ENCODE data around the gene SPTBN4.

The SPTBN4 gene

GRCh38 chr19:40576585-40577451 is 110.0 kb downstream of the SPTBN4 start, which contains the start of gene SHKBP1:
TSS of gene SHKBP1 (plus strand) at chr19:40576873. CDS start at chr19:40576900, 27 bp downstream.
- ATAC-seq (replicated peaks; ENCODE audit: extremely low read depth, poor library complexity, severe bottlenecking) (peak; percentile 100), DNase-seq (ENCODE audit: low spot score in 2 of 2) (peak; percentile 86 to 91)
- Mint-ChIP-seq H3K4me3 (peak within 1 kb of the TSS; percentile 73), H3K27ac (ENCODE audit: low read depth) (peak within 1 kb of the TSS; percentile 82), H3K4me1 (peaks cover 23% of the 10 kb centered on the region), H3K9me3 (no peaks in the 10 kb centered on the region), H3K27me3 (no peaks in the 10 kb centered on the region), H3K36me3 (ENCODE audit: insufficient read depth) (peaks cover 23% of the 10 kb centered on the region)

- Mint-ChIP-seq H3K4me3 (peak overlapping the region; percentile 73), H3K36me3 (ENCODE audit: insufficient read depth) (peaks cover 31% of the 10 kb centered on the region), H3K27me3 (no peaks in the 10 kb centered on the region), H3K27ac (ENCODE audit: low read depth) (peak overlapping the region; percentile 82), H3K4me1 (peaks cover 29% of the 10 kb centered on the region), H3K9me3 (no peaks in the 10 kb centered on the region)
- DNase-seq (ENCODE audit: low spot score in 2 of 2) (no peak), ATAC-seq (replicated peaks; ENCODE audit: extremely low read depth, poor library complexity, severe bottlenecking) (no peak)
Measured at GRCh38 chr19:40578442-40578908, 111.7 kb downstream of the SPTBN4 start.

DNA sequence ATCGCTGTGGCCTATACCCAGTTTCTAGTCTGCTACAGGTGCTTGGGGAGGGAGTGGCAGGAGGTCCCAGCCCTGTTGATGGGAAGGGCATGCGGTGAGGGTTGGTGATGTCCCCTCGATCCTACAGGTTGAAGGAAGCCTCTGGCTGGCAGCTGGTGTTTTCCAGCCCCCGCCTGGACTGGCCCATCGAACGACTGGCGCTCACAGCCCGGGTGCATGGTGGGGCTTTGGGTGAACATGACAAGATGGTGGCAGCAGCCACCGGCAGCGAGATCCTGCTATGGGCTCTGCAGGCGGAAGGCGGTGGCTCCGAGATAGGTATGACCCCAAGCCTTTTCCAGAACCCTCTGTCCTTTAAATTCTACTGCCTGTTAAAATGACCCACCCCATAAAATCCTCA is 113.8 kb downstream of the SPTBN4 start:
- DNase-seq (ENCODE audit: low spot score in 2 of 2) = no peak
- H3K36me3 Mint-ChIP-seq (ENCODE audit: insufficient read depth) = peaks cover 46% of the 10 kb centered on the region
- no peaks in the 10 kb centered on the region for H3K9me3 Mint-ChIP-seq
- H3K4me1 Mint-ChIP-seq = peaks cover 31% of the 10 kb centered on the region
- H3K27ac Mint-ChIP-seq (ENCODE audit: low read depth) = no peak overlapping the region
- no peak overlapping the region for H3K4me3 Mint-ChIP-seq
- ATAC-seq (replicated peaks; ENCODE audit: extremely low read depth, poor library complexity, severe bottlenecking) = no peak
- no peaks in the 10 kb centered on the region for H3K27me3 Mint-ChIP-seq

DNA sequence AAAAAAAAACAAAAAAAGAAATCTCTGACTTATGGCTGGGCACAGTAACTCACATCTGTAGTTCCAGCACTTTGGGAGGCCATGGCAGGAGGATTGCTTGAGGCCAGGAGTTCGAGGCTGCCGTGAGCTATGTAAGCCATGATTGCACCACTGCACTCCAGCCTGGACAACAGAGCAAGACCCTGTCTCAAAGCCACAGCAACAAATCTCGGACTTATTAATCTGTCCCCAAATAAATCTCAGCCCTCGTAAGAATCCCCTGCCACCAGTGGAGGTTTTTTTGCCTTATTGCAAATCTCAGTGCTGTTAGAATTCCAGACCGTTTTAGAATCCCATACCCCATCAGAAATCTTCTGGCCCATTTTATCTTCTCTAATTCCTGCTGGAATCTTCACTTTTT is 114.7 kb downstream of the SPTBN4 start:
- Mint-ChIP-seq H3K27me3 (no peaks in the 10 kb centered on the region), H3K4me1 (peaks cover 34% of the 10 kb centered on the region), H3K36me3 (ENCODE audit: insufficient read depth) (peaks cover 50% of the 10 kb centered on the region), H3K4me3 (no peak overlapping the region), H3K9me3 (no peaks in the 10 kb centered on the region), H3K27ac (ENCODE audit: low read depth) (no peak overlapping the region)
- ATAC-seq (replicated peaks; ENCODE audit: extremely low read depth, poor library complexity, severe bottlenecking) = no peak
- no peak for DNase-seq (ENCODE audit: low spot score in 2 of 2)

GRCh38 chr19:40582467-40582866 is 115.7 kb downstream of the SPTBN4 start:
- ATAC-seq (replicated peaks; ENCODE audit: extremely low read depth, poor library complexity, severe bottlenecking) (no peak), DNase-seq (ENCODE audit: low spot score in 2 of 2) (no peak)
- Mint-ChIP-seq H3K4me3 (no peak overlapping the region), H3K27me3 (no peaks in the 10 kb centered on the region), H3K9me3 (no peaks in the 10 kb centered on the region), H3K4me1 (peaks cover 34% of the 10 kb centered on the region), H3K36me3 (ENCODE audit: insufficient read depth) (peaks cover 50% of the 10 kb centered on the region), H3K27ac (ENCODE audit: low read depth) (peak overlapping the region; percentile 45)

DNA sequence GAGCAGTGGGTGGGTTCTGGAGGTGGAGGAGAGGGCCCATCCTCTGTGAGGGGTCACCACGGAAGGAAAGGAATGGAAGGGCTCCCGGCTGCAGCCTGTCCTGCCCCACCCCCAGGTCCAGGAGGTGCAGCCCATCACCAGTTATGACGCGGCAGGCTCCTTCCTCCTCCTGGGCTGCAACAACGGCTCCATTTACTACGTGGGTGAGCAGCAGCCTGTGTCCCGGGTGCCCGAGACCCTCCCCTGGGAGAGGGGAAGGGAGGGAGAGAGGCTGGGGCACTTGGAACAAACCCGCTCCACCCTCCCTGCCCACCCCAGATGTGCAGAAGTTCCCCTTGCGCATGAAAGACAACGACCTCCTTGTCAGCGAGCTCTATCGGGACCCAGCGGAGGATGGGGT is 116.5 kb downstream of the SPTBN4 start:
- DNase-seq (ENCODE audit: low spot score in 2 of 2) (no peak), ATAC-seq (replicated peaks; ENCODE audit: extremely low read depth, poor library complexity, severe bottlenecking) (no peak)
- Mint-ChIP-seq H3K27me3 (no peaks in the 10 kb centered on the region), H3K36me3 (ENCODE audit: insufficient read depth) (peaks cover 55% of the 10 kb centered on the region), H3K9me3 (no peaks in the 10 kb centered on the region), H3K27ac (ENCODE audit: low read depth) (peak overlapping the region; percentile 45), H3K4me3 (no peak overlapping the region), H3K4me1 (peaks cover 27% of the 10 kb centered on the region)

- DNase-seq (ENCODE audit: low spot score in 2 of 2) (no peak), ATAC-seq (replicated peaks; ENCODE audit: extremely low read depth, poor library complexity, severe bottlenecking) (no peak)
- Mint-ChIP-seq H3K9me3 (no peaks in the 10 kb centered on the region), H3K27ac (ENCODE audit: low read depth) (no peak overlapping the region), H3K4me1 (peaks cover 21% of the 10 kb centered on the region), H3K27me3 (no peaks in the 10 kb centered on the region), H3K4me3 (no peak overlapping the region), H3K36me3 (ENCODE audit: insufficient read depth) (peaks cover 56% of the 10 kb centered on the region)
Measured at GRCh38 chr19:40584007-40584406, 117.2 kb downstream of the SPTBN4 start.

DNA sequence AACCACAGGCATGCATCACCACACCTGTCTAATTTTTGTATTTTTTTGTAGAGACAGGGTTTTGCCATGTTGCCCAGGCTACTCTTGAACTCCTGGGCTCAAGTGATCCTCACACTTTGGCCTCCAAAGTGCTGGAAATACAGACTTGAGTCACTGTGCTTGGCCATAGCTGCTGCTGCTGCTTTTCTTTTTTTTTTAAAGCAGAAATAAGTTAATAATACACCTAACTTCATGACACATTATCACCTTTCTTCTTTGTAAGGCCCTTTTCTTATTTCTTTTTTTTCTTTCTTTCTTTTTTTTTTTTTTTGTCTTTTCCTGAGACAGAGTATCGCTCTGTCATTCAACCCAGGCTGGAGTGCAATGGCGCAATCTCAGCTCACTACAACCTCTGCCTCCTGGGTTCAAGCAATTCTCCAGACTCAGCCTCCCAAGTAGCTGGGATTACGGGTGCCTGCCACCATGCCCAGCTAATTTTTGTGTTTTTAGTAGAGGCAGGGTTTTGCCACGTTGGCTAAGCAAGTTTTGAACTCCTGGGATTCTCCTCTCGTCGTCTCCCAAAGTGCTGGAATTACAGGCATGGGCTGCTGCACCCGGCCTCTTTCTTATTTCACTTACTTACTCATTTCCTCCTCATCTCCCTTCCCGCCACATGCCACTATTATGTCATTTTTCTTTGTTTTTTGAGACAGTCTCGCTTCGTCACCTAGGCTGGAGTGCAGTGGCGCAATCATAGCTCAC is 118.6 kb downstream of the SPTBN4 start:
- ATAC-seq (replicated peaks; ENCODE audit: extremely low read depth, poor library complexity, severe bottlenecking) = no peak
- peaks cover 27% of the 10 kb centered on the region for H3K4me1 Mint-ChIP-seq
- H3K27me3 Mint-ChIP-seq = no peaks in the 10 kb centered on the region
- H3K27ac Mint-ChIP-seq (ENCODE audit: low read depth) = no peak overlapping the region
- no peaks in the 10 kb centered on the region for H3K9me3 Mint-ChIP-seq
- DNase-seq (ENCODE audit: low spot score in 2 of 2) = no peak
- H3K4me3 Mint-ChIP-seq = no peak overlapping the region
- H3K36me3 Mint-ChIP-seq (ENCODE audit: insufficient read depth) = peaks cover 51% of the 10 kb centered on the region

- no peak for ATAC-seq (replicated peaks; ENCODE audit: extremely low read depth, poor library complexity, severe bottlenecking)
- Mint-ChIP-seq H3K4me3 (no peak overlapping the region), H3K4me1 (peaks cover 27% of the 10 kb centered on the region), H3K27me3 (no peaks in the 10 kb centered on the region), H3K27ac (ENCODE audit: low read depth) (no peak overlapping the region), H3K36me3 (ENCODE audit: insufficient read depth) (peaks cover 45% of the 10 kb centered on the region), H3K9me3 (no peaks in the 10 kb centered on the region)
- DNase-seq (ENCODE audit: low spot score in 2 of 2) = no peak
Measured at GRCh38 chr19:40585982-40586422, 119.2 kb downstream of the SPTBN4 start.

DNA sequence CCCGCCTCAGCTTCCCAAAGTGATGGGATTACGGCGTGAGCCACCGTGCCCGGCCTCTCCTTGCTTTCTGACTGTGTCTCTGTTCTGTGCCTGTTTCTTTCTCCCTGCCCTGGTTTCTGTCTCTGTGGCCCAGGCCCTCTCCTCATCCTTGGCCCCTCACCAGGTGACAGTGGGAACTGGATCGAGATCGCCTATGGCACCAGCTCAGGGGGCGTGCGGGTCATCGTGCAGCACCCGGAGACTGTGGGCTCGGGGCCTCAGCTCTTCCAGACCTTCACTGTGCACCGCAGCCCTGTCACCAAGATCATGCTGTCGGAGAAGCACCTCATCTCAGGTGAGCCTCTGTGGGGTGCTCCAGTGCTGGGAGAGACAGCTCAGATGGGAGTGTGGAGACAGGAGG is 119.8 kb downstream of the SPTBN4 start:
- Mint-ChIP-seq H3K9me3 (no peaks in the 10 kb centered on the region), H3K27me3 (no peaks in the 10 kb centered on the region), H3K27ac (ENCODE audit: low read depth) (no peak overlapping the region), H3K4me1 (peaks cover 27% of the 10 kb centered on the region), H3K4me3 (no peak overlapping the region), H3K36me3 (ENCODE audit: insufficient read depth) (peaks cover 43% of the 10 kb centered on the region)
- DNase-seq (ENCODE audit: low spot score in 2 of 2) = no peak
- ATAC-seq (replicated peaks; ENCODE audit: extremely low read depth, poor library complexity, severe bottlenecking) = no peak

- Mint-ChIP-seq H3K4me3 (no peak overlapping the region), H3K27me3 (no peaks in the 10 kb centered on the region), H3K9me3 (no peaks in the 10 kb centered on the region), H3K36me3 (ENCODE audit: insufficient read depth) (peaks cover 35% of the 10 kb centered on the region), H3K4me1 (peaks cover 21% of the 10 kb centered on the region), H3K27ac (ENCODE audit: low read depth) (no peak overlapping the region)
- ATAC-seq (replicated peaks; ENCODE audit: extremely low read depth, poor library complexity, severe bottlenecking) = no peak
- DNase-seq (ENCODE audit: low spot score in 2 of 2) = no peak
Measured at GRCh38 chr19:40588110-40588854, 121.5 kb downstream of the SPTBN4 start.

DNA sequence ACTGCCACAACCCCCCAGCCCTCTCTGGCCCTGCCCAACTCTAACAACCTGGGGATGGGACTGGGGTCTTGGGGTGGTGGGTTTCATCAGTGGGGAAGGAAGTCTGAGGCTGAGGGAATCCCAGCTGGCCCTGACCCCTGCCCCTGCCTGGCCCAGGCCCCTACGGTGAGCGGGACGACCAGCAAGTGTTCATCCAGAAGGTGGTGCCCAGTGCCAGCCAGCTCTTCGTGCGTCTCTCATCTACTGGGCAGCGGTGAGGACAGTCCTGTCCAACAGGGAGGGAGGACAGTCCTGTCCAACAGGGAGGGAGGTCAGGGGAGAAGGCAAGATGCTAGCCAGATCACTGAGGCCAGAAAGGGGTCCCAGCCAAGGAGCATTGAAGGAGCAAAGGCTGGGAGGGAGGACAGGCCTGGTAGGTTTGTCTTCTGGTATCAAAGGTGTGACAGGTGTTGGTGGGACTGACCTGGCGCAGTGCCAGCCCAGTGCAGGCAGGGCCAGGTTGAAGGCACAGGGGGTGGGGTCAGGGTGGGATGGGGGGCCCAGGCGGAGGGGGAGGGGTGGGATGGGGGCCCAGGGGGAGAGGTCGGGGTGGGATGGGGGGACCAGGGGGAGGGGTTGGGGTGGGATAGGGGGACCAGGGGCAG is 122.2 kb downstream of the SPTBN4 start:
- peak overlapping the region; percentile 79 for H3K27ac Mint-ChIP-seq (ENCODE audit: low read depth)
- H3K4me3 Mint-ChIP-seq = no peak overlapping the region

More for the DNA sequence above, 122.2 kb downstream of the SPTBN4 start:
- H3K9me3 Mint-ChIP-seq = no peaks in the 10 kb centered on the region
- DNase-seq (ENCODE audit: low spot score in 2 of 2) (no peak), ATAC-seq (replicated peaks; ENCODE audit: extremely low read depth, poor library complexity, severe bottlenecking) (no peak)
- peaks cover 19% of the 10 kb centered on the region for H3K4me1 Mint-ChIP-seq
- H3K27me3 Mint-ChIP-seq = no peaks in the 10 kb centered on the region
- peaks cover 28% of the 10 kb centered on the region for H3K36me3 Mint-ChIP-seq (ENCODE audit: insufficient read depth)

All from central memory CD8-positive, alpha-beta T cell (primary cell).